GM13976 (cell line): Measurements from ENCODE around the gene ZNF205.
A peak's percentile ranks its signal among the peaks of the same experiment; 100 is the strongest.

Experiments
- DNase-seq: peaks from one replicate; pipeline ENCODE4 v3.0.0; 2012; ENCODE audit warnings: low spot score
- in situ Hi-C: fragments of 300-500 bp; cut with MboI; formaldehyde crosslinking; loops from one replicate; pipeline ENCODE4 v1.12.0; 2022; ENCODE audit warnings: low sequenced_read_pairs, mixed read lengths, inconsistent platforms; ENCODE audit not compliant: unreplicated experiment
- TF ChIP-seq, protein P1 (sequence below): IDR thresholded peaks from 2 replicates; pipeline ENCODE4 v1.5.1; 2012; ENCODE audit warnings: borderline replicate concordance, mild to moderate bottlenecking; ENCODE audit not compliant: insufficient read depth; ENCODE audit errors: extremely low read depth, missing control alignments, control extremely low read depth

The ZNF205 gene

DNA sequence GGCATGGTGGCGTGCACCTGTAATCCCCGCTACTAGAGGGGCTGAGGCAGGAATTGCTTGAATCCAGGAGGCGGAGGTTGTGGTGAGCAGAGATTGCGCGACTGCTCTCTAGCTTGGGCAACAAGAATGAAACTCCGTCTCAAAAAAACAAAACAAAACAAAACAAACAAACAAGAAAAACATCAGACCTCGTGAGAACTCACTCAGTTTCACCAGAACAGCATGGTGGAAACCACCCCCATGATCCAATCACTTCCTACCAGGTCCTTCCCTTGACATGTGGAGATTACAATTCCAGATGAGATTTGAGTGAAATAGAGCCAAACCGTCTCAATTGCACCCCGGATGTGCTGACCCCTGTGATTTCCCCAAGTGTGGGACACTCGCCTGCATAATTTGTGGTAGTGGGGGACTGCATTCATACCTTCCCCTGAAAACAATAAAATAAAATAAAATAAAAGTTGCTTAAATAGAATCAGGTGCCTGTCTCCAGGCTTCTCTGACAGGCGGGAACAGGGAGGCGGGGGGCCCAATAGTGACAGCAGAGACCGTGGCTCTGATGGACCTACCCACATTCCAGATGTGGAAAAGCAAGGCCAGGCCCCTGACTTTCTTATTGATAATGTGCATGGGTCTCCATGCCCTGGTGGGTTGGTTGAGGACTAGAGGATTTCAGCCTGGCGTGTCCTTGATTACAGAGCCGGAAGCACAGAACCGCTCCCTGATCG lies 26.4 kb upstream of the ZNF205 start:
- TF ChIP-seq, protein P1, sequence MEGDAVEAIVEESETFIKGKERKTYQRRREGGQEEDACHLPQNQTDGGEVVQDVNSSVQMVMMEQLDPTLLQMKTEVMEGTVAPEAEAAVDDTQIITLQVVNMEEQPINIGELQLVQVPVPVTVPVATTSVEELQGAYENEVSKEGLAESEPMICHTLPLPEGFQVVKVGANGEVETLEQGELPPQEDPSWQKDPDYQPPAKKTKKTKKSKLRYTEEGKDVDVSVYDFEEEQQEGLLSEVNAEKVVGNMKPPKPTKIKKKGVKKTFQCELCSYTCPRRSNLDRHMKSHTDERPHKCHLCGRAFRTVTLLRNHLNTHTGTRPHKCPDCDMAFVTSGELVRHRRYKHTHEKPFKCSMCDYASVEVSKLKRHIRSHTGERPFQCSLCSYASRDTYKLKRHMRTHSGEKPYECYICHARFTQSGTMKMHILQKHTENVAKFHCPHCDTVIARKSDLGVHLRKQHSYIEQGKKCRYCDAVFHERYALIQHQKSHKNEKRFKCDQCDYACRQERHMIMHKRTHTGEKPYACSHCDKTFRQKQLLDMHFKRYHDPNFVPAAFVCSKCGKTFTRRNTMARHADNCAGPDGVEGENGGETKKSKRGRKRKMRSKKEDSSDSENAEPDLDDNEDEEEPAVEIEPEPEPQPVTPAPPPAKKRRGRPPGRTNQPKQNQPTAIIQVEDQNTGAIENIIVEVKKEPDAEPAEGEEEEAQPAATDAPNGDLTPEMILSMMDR, result no peak
- in situ Hi-C loops, result no loop called here
- no peak for DNase-seq

DNA sequence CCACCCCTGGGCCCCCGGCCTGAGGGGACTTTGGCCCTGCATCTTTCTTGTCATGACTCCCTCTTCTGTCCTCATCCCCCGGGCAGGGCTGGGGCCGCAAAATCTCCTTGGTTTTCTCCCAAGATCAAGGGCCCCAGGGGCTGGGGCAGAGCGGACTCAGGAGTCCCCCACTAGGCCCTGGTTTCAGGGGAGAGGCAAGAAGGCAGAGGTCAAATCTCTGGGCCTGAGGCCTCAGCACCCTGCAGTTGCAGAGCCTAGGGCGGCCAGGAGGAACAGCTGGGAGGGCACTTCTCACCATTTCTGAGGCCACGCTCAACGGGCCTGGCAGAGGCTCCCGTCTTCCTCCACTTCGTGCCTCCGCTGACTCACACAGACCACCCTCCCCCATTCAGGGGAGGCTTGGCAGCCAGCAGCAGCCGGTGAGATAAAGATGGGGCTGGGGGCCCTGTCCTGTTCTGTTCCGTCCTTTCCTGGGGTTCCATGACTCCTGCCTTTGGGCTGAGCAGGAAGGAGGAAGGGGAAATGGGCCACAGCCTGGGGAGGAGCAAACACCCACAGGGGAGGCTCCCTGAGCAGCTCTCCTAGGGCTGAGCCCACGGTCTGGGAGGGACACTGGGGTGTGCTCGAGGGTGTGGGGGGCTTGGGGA lies 25.7 kb upstream of the ZNF205 start:
- peak; percentile 13 for DNase-seq
- in situ Hi-C loops, result no loop called here
- TF ChIP-seq, protein P1, result no peak

DNA sequence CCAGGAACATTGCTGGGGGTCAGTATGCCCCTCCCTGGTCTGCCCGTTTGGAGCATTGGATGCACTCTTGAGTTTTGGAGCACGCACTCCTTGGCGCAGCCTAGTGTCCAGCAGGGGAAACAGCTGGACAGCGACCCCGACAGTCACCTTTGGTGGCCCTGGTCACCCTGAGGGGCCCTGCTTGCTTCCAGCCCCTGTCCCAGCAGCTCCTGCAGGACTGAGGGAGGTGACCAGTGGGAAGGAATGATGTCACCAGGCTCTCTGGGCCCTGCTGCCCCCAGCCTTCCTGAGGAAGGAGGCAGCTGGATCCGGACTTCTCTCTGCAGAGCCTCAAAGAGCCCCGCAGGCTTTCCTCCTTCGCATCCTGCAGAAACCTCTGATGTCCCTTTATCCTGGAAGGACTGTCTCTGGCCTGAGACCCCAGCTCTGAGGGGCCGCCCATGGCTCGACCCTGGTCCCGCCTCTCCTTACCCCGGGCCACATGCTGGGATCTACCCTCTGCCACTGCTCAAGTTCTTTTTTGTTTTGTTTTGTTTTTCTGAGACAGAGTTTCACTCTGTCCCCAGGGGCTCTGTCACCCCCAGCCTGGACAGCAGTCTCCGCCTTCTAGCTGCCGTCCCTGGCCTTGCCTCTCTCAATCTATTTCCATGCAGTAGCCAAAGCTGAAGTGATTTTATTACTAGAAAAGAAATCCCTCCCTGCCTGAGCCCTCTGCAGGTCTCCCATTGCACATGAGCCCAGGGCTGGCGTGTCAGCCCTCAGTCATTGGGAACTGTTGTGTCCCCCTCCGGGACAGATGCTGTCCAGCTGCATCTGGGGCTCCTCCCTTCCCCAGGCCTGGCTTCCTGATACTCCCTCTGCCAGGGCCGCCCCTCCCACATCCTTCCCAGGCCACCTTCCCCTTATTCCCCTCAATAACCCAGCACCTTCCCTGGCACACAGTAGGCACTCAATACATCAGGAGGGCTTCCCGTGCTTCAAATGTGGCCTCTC lies 24.8 kb upstream of the ZNF205 start:
- peak; percentile 51 for DNase-seq

DNA sequence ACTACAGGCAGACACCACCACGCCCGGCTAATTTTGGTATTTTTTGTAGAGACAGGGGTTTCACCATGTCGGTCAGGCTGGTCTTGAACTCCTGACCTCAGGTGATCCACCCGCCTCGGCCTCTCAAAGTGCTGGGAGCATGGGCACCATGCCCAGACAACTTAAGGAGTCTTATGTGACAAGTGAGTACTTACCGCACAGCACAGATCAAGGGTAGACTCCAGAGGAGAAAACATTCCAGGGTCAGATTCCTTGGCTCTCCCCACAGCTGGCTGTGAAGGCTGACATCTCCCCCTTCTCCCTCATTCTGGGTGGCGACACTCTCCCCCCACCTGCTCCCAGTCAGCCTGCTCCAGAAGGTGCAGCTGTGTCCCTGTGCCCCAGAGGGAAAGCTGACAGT lies 23.9 kb upstream of the ZNF205 start:
- in situ Hi-C loops, result no loop called here
- TF ChIP-seq, protein P1, result no peak
- no peak for DNase-seq

More for the DNA sequence above, 24.8 kb upstream of the ZNF205 start:
- in situ Hi-C loops, result no loop called here
- TF ChIP-seq, protein P1, result peak; percentile 32

DNA sequence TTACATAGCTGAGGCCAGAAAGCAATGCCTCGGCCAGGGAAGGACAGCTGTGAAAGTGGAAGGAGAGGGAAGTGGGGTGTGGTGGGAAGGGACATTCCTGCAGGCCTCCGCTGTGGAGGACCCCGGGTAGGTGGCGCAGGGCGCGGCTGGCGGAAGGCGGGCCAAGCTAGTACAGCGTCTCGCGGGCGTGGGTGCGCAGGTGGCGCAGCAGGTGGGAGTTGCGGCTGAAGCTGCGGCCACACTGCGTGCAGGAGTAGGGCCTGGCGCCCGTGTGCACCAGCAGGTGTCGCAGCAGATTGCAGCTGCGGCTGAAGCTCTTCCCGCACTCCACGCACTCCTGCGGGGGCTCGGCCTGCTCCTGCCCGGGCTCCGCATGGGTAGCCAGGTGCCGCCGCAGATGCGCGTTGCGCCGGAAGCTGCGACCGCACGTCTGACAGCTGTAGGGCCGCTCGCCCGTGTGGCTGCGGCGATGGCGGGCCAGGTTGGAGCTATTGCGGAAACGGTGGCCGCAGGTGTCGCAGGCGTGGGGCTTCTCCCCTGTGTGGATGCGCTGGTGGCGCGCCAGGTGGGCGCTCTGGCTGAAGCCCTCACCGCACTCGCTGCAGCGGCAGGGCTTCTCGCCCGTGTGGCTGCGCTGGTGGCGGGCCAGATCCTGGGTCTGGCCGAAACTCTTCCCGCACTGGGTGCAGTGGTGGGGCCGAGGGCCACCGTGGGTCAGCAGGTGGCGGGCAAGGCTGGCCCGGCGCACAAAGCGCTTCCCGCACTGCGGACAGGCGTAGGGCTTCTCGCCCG lies 23.3 kb upstream of the ZNF205 start:
- TF ChIP-seq, protein P1, result no peak
- DNase-seq, result no peak
- in situ Hi-C loops, result no loop called here
